HepG2 (cell line): ENCODE data around the gene ODC1. TPM values are rescaled to one million over a fixed set of nuclear protein-coding genes. Genes with fewer than 3 reads are reported as not detected.

Experiments used
- AKAP8 ChIP-seq: sonication (generic); formaldehyde crosslinking; IDR thresholded peaks from 2 replicates; pipeline ENCODE4 v1.5.1; 2020; ENCODE audit warnings: mild to moderate bottlenecking, missing genetic modification reagents
- CHD2 ChIP-seq: IDR thresholded peaks from 2 replicates; pipeline ENCODE4 v1.6.1; 2011; ENCODE audit warnings: low read depth, low read length, improper control_type of control experiment
- FOXA3 ChIP-seq: IDR thresholded peaks from 2 replicates; pipeline ENCODE4 v1.6.1; 2016; ENCODE audit warnings: missing genetic modification reagents, missing compliant biosample characterization
- MATR3 ChIP-seq: sonication (generic); formaldehyde crosslinking; IDR thresholded peaks from 2 replicates; pipeline ENCODE4 v1.4.0; 2020; ENCODE audit warnings: missing genetic modification reagents
- PAXIP1 ChIP-seq: sonication (generic); formaldehyde crosslinking; conservative IDR thresholded peaks from 2 replicates; pipeline ENCODE4 v1.4.0; 2020; ENCODE audit warnings: mild to moderate bottlenecking, missing genetic modification reagents, moderate library complexity
- RARA ChIP-seq: IDR thresholded peaks from 2 replicates; pipeline ENCODE4 v1.6.1; 2016; ENCODE audit warnings: missing genetic modification reagents, missing compliant biosample characterization
- RBFOX2 ChIP-seq: fragments of 200-400 bp; formaldehyde crosslinking; IDR thresholded peaks from 2 replicates; pipeline ENCODE4 v1.6.1; 2017; ENCODE audit warnings: low read depth, mild to moderate bottlenecking, low read length
- RXRB ChIP-seq: IDR thresholded peaks from 2 replicates; pipeline ENCODE4 v1.6.1; 2016; ENCODE audit warnings: borderline replicate concordance, missing genetic modification reagents, missing compliant biosample characterization
- SALL2 ChIP-seq: sonication (generic); formaldehyde crosslinking; IDR thresholded peaks from 2 replicates; pipeline ENCODE4 v1.8.1; 2023; ENCODE audit warnings: mild to moderate bottlenecking, missing genetic modification reagents, inconsistent platforms
- SP2 ChIP-seq: sonication (generic); formaldehyde crosslinking; IDR thresholded peaks from 2 replicates; pipeline ENCODE4 v1.5.1; 2020; ENCODE audit warnings: mild to moderate bottlenecking, missing genetic modification reagents
- ZBTB38 ChIP-seq: sonication (generic); formaldehyde crosslinking; IDR thresholded peaks from 2 replicates; pipeline ENCODE4 v1.5.1; 2020; ENCODE audit warnings: mild to moderate bottlenecking, missing genetic modification reagents
- ZNF160 ChIP-seq: sonication (generic); formaldehyde crosslinking; IDR thresholded peaks from 2 replicates; pipeline ENCODE4 v1.8.0; 2022; ENCODE audit warnings: mild to moderate bottlenecking, inconsistent platforms, missing genetic modification reagents
- ZNF20 ChIP-seq: sonication (generic); formaldehyde crosslinking; IDR thresholded peaks from 2 replicates; pipeline ENCODE4 v1.4.0; 2020; ENCODE audit warnings: mild to moderate bottlenecking, moderate library complexity, missing genetic modification reagents
- ZNF549 ChIP-seq: sonication (generic); formaldehyde crosslinking; IDR thresholded peaks from 2 replicates; pipeline ENCODE4 v1.5.0; 2020; ENCODE audit warnings: missing genetic modification reagents
- ZNF609 ChIP-seq: sonication (generic); formaldehyde crosslinking; IDR thresholded peaks from 2 replicates; pipeline ENCODE4 v1.4.0; 2020; ENCODE audit warnings: mild to moderate bottlenecking, missing genetic modification reagents, borderline replicate concordance
- ZNF616 ChIP-seq: sonication (generic); formaldehyde crosslinking; IDR thresholded peaks from 2 replicates; pipeline ENCODE4 v1.5.0; 2020; ENCODE audit warnings: low read depth, mild to moderate bottlenecking, missing genetic modification reagents
- polyA plus RNA-seq, 8 experiments: library from polyadenylated mRNA; depleted of rRNA in 3 of 8; stranded (reverse) in 7 of 8; unstranded in 1 of 8; fragments of >200 nt; fragmentation: Illumina TruSeq in 4 of 8; extraction: Trizol in 4 of 8; gene quantifications; 2 replicates each; pipeline versions ENCODE4 v1.2.1 to v1.2.3, GENCODE V29; 2011 to 2016; ENCODE audit warnings: low read depth in 4 of 8, missing spikeins in 1 of 8, mixed read lengths in 1 of 8; ENCODE audit not compliant: insufficient read depth in 1 of 8
- total RNA-seq, 5 experiments: library from RNA; depleted of rRNA; stranded (reverse); fragments of >200 nt; fragmentation: Illumina TruSeq; extraction: Trizol; gene quantifications; 2 replicates each; pipeline ENCODE4 v1.2.3, GENCODE V29; 2016; ENCODE audit warnings: low read depth in 1 of 5
- TF ChIP-seq, protein P1 (sequence below): sonication (generic); formaldehyde crosslinking; IDR thresholded peaks from 2 replicates; pipeline ENCODE4 v1.4.0; 2020; ENCODE audit warnings: missing genetic modification reagents

Gene ODC1
- total and polyA plus RNA-seq, 2 of the 13 experiments (the other 11 are each of a cell fraction or from before 2014, with no cell fraction given), result 142 to 371 TPM

DNA sequence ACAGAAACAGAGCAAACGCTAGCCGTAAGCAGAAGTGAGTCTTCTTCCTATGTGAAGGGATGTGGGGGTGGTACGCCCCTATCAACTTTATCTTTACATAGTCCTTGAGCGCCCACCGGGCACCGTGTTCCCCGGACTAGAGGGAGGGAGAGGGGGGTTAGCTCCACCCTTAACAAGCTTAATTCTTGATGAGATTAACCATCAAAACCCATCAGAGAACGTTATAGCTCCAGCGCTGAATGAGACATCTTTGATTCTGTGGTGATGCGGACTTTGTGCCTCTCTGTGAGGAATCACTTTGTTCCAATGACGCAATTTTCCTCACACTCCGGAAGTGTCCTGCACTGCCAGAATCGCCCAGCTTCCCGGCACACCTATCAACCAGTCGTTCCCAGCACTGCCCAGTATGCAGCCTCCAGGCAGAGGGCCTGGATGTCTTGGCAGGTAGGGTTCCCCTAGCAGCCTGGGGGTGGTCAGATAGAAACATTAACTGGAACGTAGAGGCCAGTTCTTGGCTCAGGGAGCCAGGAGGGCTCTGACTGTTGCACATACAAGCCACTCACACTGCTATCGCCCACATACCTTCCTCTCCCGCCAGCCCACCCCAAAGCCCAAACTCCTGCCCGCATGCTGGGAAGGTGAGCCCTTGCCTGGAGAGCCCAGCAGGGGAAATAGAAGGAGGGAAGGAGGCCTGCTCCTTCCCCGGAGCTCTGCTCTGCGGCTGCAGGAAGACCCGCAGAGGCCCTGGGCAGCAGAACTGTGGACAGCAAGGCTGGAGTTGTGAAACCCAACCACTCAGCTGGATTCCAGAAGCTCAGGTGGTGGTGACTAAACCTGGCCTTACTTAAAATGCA is 1.9 kb upstream of the ODC1 start (continued):
- TF ChIP-seq ZNF20 (CRISPR knock-in tag) (no peak), PAXIP1 (CRISPR knock-in tag) (peak; percentile 76), FOXA3 (CRISPR knock-in tag) (peak; percentile 81), CHD2 (no peak), ZNF549 (CRISPR knock-in tag) (no peak), ZNF616 (CRISPR knock-in tag) (peak; percentile 22; the same call in 1 of the 2 replicates), MATR3 (CRISPR knock-in tag) (no peak), RBFOX2 (peak; percentile 71), SALL2 (CRISPR knock-in tag) (peak; percentile 78), RXRB (peak; percentile 83), ZBTB38 (CRISPR knock-in tag) (peak; percentile 92), AKAP8 (CRISPR knock-in tag) (peak; percentile 39; the same call in 1 of the 2 replicates), ZNF160 (no peak; the same call in 1 of the 2 replicates), ZNF609 (CRISPR knock-in tag) (peak; percentile 61; the same call in 1 of the 2 replicates), RARA (CRISPR knock-in tag) (peak; percentile 73), SP2 (CRISPR knock-in tag) (no peak)
- TF ChIP-seq, protein P1, sequence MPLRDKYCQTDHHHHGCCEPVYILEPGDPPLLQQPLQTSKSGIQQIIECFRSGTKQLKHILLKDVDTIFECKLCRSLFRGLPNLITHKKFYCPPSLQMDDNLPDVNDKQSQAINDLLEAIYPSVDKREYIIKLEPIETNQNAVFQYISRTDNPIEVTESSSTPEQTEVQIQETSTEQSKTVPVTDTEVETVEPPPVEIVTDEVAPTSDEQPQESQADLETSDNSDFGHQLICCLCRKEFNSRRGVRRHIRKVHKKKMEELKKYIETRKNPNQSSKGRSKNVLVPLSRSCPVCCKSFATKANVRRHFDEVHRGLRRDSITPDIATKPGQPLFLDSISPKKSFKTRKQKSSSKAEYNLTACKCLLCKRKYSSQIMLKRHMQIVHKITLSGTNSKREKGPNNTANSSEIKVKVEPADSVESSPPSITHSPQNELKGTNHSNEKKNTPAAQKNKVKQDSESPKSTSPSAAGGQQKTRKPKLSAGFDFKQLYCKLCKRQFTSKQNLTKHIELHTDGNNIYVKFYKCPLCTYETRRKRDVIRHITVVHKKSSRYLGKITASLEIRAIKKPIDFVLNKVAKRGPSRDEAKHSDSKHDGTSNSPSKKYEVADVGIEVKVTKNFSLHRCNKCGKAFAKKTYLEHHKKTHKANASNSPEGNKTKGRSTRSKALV (CRISPR knock-in tag), result peak; percentile 31; the same call in 1 of the 2 replicates
